CD4-positive, alpha-beta T cell treated with Interleukin-12 subunit alpha and Interleukin-12 subunit beta, for 1 hour (primary cell): ENCODE data around the gene PHF21A.
"Not testable (repeated sequence)": the region's sequence is repeated elsewhere in the genome, so short reads cannot be mapped to it uniquely, and the experiment has no call there.

ENCODE experiments used
- DNase-seq: peaks from one replicate; pipeline ENCODE4 v3.0.0-alpha.2; 2020

The PHF21A gene

GRCh38 chr11:46119352-46120216 is 1.7 kb downstream of the PHF21A start:
- peak; percentile 89 for DNase-seq

DNA sequence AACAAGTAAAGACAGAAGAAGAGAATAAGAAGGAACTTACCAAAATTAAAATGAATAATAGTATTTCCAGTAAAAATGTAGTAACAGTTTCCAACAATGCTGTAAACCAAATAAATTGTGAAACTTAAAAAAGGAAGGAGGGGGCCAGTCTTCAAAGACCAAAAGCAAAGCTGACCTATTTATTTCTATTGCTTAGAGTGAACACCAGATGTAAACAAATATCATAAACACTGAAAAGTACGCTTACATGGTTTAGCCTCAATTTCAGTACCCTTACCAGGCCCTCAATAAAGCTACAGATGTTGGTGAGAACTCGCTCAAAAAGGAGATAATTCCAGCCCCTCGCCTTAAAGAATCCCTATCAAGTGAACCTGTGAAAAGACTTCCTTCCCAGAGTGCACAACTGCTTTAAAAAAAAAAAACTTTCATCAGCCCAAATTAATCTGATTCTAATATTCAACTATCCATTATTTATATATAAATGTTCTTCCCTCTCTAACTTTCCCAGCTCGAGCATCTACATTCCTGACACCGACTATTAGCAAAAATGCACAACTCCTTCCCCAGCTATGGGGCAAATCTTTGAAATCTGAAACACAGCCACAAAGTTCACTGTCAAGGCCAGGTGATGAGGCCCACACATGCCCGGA is 2.4 kb downstream of the PHF21A start:
- no peak for DNase-seq

DNA sequence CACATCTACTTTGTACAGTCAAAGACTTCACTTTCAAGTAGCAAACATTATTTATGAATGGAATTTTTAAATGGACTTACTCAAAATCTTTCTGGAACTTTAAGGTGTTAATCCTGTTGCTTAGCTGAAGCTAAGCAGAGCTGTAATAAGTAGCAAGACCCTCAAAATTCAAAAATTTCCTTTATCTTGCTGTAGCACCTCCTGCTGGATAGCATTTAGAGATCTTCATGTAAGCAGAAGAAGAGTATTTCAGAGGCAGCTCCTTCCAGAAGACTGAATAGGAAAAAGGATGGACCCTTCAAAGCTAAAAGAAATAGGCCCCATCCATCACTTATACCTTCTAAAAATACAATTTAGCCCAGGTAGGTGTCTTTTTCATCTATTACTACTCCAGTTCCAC is 3.4 kb downstream of the PHF21A start:
- DNase-seq = peak; percentile 24

- DNase-seq = not testable (repeated sequence)
Observed at GRCh38 chr11:46116712-46117037, 4.6 kb downstream of the PHF21A start.

GRCh38 chr11:46116007-46116711 is 5.1 kb downstream of the PHF21A start:
- DNase-seq = peak; percentile 33

DNA sequence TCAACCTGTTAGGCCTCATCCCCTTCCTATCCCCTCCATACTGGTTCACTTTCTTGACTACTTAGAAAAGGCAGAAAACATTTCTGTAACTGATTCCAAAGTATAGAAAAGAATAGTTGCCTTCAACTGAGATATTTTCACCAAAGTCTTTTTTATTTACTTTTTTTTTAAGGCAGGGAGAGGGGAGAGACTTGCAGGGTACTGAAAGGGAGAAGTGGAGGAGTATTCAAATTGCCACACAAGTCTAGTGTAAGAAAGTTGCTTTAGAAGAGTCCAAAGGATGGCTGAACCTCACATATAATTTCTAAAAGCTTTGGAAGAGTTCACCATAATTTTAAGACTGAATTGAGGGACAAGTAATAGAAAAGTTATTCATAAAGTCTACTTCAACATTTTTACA is 6.3 kb downstream of the PHF21A start:
- no peak for DNase-seq

DNA sequence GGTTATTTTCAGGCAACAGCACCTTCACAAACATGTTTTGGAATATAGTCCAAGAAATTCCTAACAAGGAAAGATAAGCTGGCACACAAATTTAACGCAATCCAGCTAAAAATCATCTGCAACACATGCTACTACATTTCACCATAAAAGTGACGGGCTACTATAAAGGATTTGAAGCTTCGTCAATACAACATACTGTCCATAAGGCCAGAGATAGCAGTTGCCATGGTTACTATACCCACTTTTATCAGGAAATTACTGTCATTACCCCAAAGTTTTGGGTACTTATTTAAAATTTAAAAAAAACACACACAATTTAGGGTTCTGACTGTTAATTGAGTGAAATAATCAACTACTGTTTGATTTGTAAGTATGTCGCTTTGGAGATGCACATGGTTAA is 6.9 kb downstream of the PHF21A start:
- no peak for DNase-seq

DNA sequence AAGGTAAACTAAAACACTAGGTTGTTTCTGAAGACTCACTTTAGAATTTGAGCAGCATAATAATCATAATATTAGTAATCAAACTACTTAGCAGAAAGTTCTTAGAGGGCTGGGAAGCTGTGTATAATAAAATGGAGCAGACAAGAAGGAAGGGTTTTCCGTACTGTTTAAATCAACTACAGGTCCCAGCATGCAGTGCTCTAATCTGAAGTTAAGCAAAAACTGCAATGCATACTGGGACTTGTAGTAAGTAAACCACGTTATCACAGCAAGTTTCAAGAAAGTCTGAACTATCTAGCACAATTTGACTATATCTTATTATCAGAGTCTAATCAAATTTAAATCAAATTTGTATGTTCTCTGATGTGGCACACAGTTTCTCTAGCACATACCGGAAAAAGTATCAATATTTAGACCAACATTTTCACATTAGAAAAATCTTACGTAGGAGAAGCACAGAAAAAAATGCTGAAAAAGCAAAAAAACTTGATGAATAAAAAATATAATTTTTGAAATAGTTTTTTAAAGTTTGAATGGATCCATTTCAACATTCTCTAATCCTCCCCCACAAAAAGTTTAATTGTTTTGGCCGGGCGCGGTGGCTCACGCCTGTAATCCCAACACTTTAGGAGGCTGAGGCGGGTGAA is 8.2 kb downstream of the PHF21A start:
- DNase-seq = peak; percentile 77

- DNase-seq = no peak
Observed at GRCh38 chr11:46108751-46109150, 12.5 kb downstream of the PHF21A start.

GRCh38 chr11:46107780-46108179 is 13.5 kb downstream of the PHF21A start:
- no peak for DNase-seq

GRCh38 chr11:46107408-46107718 is 13.9 kb downstream of the PHF21A start:
- no peak for DNase-seq

- DNase-seq = no peak
Observed at GRCh38 chr11:46106530-46107407, 14.5 kb downstream of the PHF21A start.

DNA sequence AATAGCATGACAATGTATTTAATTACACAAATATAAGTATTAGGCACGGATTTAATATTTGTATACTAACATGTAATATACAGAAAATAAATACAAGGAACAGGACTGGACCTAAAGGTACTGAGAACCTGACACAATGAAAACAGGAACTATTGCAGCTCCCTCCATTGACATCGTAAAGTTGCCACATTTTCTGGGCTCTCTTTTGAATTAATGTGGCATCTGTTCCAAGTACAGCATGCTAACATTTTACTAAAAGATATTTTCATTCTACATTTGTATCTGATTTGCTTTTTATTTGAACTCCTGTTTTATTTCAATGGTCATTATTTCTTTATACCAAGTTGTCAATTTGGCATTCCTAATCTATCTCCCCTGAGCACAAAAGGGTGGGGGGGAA is 15.3 kb downstream of the PHF21A start:
- DNase-seq = no peak

- no peak for DNase-seq
Observed at GRCh38 chr11:46105134-46105628, 16.1 kb downstream of the PHF21A start.

GRCh38 chr11:46102843-46103242 is 18.4 kb downstream of the PHF21A start:
- no peak for DNase-seq

DNA sequence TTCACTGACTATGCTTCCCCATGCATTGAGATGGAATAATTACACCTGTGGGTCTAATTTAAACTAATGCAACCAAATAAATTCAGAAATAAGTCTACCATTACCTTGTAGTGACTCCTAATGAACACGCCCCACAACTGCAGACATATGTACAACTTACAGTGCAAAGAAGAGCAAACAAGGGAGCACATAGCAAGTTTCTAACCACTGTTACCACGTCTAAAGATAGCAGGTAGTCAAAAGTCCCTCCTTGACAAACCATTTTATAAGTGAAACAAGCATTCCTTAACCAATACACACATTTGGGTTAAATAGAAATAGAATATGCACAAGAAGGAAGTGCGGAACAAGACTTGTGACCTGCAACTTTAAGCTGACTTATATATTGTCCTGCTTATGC is 20.6 kb downstream of the PHF21A start:
- peak; percentile 24 for DNase-seq

- peak; percentile 34 for DNase-seq
Observed at GRCh38 chr11:46099963-46100316, 21.3 kb downstream of the PHF21A start.

DNA sequence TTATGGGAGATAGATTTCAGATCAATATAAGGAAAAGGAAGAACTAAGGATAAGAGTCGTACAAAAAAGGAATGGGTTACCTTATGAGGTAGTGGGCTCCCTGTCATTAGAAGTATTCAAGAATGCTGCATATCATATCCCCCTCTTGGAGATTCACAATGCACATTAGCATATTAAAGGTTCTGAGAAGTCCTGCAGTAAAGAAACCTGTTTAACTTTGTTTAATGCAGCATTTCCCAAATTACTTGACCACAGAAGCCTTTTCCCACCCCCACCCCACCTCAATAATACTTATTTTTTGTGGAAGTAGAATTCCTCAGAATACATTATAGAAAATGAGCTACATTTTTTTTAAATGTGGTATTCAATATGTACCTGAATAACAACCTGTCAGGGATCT is 30.9 kb downstream of the PHF21A start:
- no peak for DNase-seq

DNA sequence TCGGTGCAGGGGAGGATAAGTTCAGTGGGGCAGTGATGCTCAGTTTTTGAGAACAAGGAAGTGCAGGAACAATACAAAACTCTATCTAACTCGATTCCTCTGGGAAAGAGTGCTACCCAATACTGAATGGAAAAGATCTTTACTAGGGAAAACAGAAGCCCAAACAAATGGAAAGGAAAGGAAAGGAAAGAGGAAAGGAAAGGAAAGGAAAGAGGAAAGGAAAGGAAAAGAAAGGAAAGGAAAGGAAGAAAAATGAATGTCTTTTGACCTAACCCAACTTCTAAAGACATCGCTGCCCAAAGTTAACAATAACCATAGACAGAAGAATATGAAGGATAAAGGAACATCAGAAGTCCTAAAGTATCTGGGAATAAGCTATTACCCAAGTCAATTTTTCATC is 41.6 kb downstream of the PHF21A start:
- no peak for DNase-seq

DNA sequence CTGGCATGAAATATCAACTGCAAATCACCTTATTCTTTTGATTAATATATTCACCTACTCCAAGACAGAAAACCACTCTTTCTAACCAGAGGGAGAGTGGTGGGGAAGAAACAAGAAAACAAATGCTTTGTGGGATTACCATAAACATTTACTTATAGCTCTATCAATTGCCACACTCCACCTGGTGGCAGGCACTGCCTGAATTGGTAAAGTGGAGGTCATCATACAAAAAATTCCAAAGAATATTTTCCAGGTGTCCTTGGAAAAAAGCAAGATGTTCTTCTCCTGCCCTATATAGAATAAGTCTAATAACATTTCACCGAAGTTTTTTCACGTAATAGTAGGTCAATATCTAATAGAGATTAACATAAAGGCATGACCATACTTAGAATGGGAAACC is 45.3 kb downstream of the PHF21A start:
- no peak for DNase-seq

DNA sequence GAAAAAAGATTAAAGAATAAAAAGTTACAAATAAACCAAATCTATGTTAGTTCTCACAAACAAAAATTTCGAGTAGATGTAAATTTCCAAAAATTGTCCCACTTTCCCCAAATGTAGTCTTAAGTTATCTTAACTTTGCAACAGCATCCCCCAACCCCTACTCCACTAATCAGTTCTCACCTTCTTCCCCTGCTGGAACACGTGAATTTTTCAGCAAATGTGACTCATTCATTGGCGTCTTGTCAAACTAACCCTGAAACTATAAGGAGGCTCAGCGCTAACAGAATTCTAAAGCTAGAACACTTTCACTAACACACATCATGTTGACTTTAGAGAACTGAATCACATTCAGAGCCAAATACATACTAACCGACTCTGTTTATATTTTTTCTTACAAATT is 46.1 kb downstream of the PHF21A start:
- DNase-seq = no peak

DNA sequence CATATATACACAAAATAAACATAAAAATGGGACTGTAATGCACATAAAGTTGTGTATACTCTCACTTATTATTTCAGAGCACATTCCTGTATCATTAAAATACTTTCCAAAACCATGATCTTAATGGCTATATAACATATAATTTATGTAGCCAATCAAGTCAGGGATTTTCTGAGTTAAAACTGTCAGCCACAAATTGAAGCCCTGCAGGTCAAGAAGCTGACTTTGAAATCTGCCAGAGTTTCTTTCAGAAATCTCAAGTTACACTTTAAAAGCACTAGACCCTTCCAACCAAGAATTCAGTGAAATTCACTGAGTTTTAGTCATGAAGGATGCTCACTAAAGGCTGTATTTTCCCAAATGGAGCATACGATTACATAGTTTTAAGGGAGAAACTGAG is 47.6 kb downstream of the PHF21A start:
- no peak for DNase-seq
